ENCODE measurements around the gene CDH12.

GRCh38 chr5:22250528-22250927, 602.6 kb downstream of the CDH12 start:
- TF ChIP-seq TAF1 (IDR thresholded peaks at IDR 0.05; ENCODE audit: borderline replicate concordance, insufficient read depth, low read length) (no peak), SIN3A (IDR thresholded peaks at IDR 0.05; ENCODE audit: borderline replicate concordance, insufficient read depth, low read length) (no peak)

Measured in PFSK-1 (cell line).